ENCODE results near the gene PTPN14. TPM values are rescaled to one million over a fixed set of nuclear protein-coding genes. Genes with fewer than 3 reads are reported as not detected.

PTPN14 gene
- total and polyA plus RNA-seq, 2 of the 4 experiments (the other 2 are of a cell fraction) = 21.5 to 31.7 TPM

- DNase-seq = no peak
- no peak overlapping the region for H3K18ac ChIP-seq (ENCODE audit: low read depth, low read length)
- 91% methylated on average over 1 of the region's 2 CpGs; no CpG with 5 or more reads in 1 of the 2 experiments for WGBS, 2 experiments (ENCODE audit: extremely low coverage in 2 of 2, insufficient read length in 1 of 2)
- peak overlapping the region; percentile 20; the same call in 1 of the 2 replicates for H3K23ac ChIP-seq (ENCODE audit: low read depth, low read length)
- peaks cover 11% of the 10 kb centered on the region for H3K4me1 ChIP-seq (ENCODE audit: control insufficient read depth, insufficient read depth, low read length)
- in situ Hi-C loops (cut with MboI; ENCODE audit: low sequenced_read_pairs) (no loop called here), intact Hi-C loops (cut with micrococcal nuclease) (no loop called here), dilution Hi-C loops (cut with HindIII; ENCODE audit: low sequenced_read_pairs, unreplicated experiment) (no loop called here)
- no peak overlapping the region for H2BK120ac ChIP-seq (ENCODE audit: low read depth, low read length)
- H3K4me2 ChIP-seq (ENCODE audit: low read depth, low read length) = no peak overlapping the region
- no peak for ATAC-seq (ENCODE audit: low read depth)
- no peak overlapping the region for H2AFZ ChIP-seq (replicated peaks; ENCODE audit: low read length, poor library complexity)
- H3K79me1 ChIP-seq (ENCODE audit: low read depth in 1 of 2, low read length in 2 of 2) = peaks cover 6 to 81% of the 10 kb centered on the region in 2 experiments
- no TSS peak for BruUV-seq (replicated peaks)
- H2AK5ac ChIP-seq (ENCODE audit: low read depth, low read length) = no peak overlapping the region
- H2BK20ac ChIP-seq (ENCODE audit: low read depth, low read length) = no peak overlapping the region
- H3K56ac ChIP-seq (ENCODE audit: extremely low read depth, insufficient read depth, low read length) = no peak overlapping the region
- no peak overlapping the region for H3K27ac ChIP-seq (ENCODE audit: insufficient read depth, low read length)
- peaks cover 5% of the 10 kb centered on the region for H3K36me3 ChIP-seq (ENCODE audit: control insufficient read depth, insufficient read depth, low read length)
- H4K91ac ChIP-seq (ENCODE audit: insufficient read depth, low read depth, low read length) = no peak overlapping the region
- H3K27me3 ChIP-seq (ENCODE audit: control insufficient read depth, insufficient read depth, low read length) = no peaks in the 10 kb centered on the region
- no peak overlapping the region for H3K9ac ChIP-seq (ENCODE audit: low read depth, low read length)
- H2BK5ac ChIP-seq (ENCODE audit: low read depth, low read length, poor library complexity, severe bottlenecking) = no peak overlapping the region
- no peak overlapping the region for H3K4ac ChIP-seq (ENCODE audit: low read depth, low read length)
- POLR2A ChIA-PET (ENCODE audit: unreplicated experiment) = no interaction called here
- H3K14ac ChIP-seq (replicated peaks; ENCODE audit: low read depth, low read length) = no peak overlapping the region
- H4K20me1 ChIP-seq (ENCODE audit: insufficient read depth, low read length) = peaks cover 90% of the 10 kb centered on the region
- no peak overlapping the region for H2AK9ac ChIP-seq (replicated peaks; ENCODE audit: low read depth, low read length, poor library complexity)
- H4K5ac ChIP-seq (ENCODE audit: low read depth, low read length) = no peak overlapping the region
- TF ChIP-seq NFE2L2 (IDR thresholded peaks at IDR 0.05; ENCODE audit: low read depth, low read length) (no peak), CTCF (conservative IDR thresholded peaks at IDR 0.05; ENCODE audit: low read depth, low read length) (no peak), BHLHE40 (IDR thresholded peaks at IDR 0.05; ENCODE audit: low read depth, low read length) (no peak), SMC3 (IDR thresholded peaks at IDR 0.05; ENCODE audit: low read depth, low read length) (no peak), MAFK (IDR thresholded peaks at IDR 0.05; ENCODE audit: low read depth, low read length) (no peak), MXI1 (IDR thresholded peaks at IDR 0.05; ENCODE audit: borderline replicate concordance, low read depth, low read length) (no peak), MAZ (IDR thresholded peaks at IDR 0.05; ENCODE audit: borderline replicate concordance, low read depth, low read length) (no peak), RFX5 (IDR thresholded peaks at IDR 0.05; ENCODE audit: low read depth, low read length) (no peak), FOS (IDR thresholded peaks at IDR 0.05; ENCODE audit: low read depth, low read length) (no peak), RCOR1 (IDR thresholded peaks at IDR 0.05; ENCODE audit: insufficient replicate concordance, low read length) (no peak), CEBPB (IDR thresholded peaks at IDR 0.05; ENCODE audit: low read depth, low read length) (no peak), ELK1 (IDR thresholded peaks at IDR 0.05; ENCODE audit: borderline replicate concordance, low read depth, low read length) (no peak), RAD21 (IDR thresholded peaks at IDR 0.05; ENCODE audit: low read length) (no peak), USF2 (IDR thresholded peaks at IDR 0.05; ENCODE audit: low read depth, low read length) (no peak)
- no peak overlapping the region for H2BK15ac ChIP-seq (ENCODE audit: low read depth, low read length)
- no peaks in the 10 kb centered on the region for H3K9me3 ChIP-seq (ENCODE audit: control insufficient read depth, insufficient read depth, low read length)
- peaks cover 20% of the 10 kb centered on the region for H3K9me1 ChIP-seq (ENCODE audit: insufficient read depth, low read length)
- no peak overlapping the region for H4K8ac ChIP-seq (ENCODE audit: low read depth in 2 of 2, low read length in 2 of 2)
- CTCF ChIA-PET = no interaction called here
- H3K4me3 ChIP-seq (ENCODE audit: insufficient read depth, low read depth, low read length) = no peak overlapping the region
These were observed 6.1 kb downstream of the PTPN14 start for GRCh38 chr1:214545293-214545692.

Measured in IMR-90 (cell line).